MV-4-11 (cell line): ENCODE measurements around the gene ECM1.

Source experiments
- DNase-seq: peaks from one replicate; lab custom pipeline; 2025; lab: John Stamatoyannopoulos, UW

ECM1 gene

GRCh38 chr1:150512846-150513245 is 4.9 kb downstream of the ECM1 start:
- no peak for DNase-seq

- no peak for DNase-seq
Observed at GRCh38 chr1:150513351-150513791, 5.5 kb downstream of the ECM1 start.

- no peak for DNase-seq
Observed at GRCh38 chr1:150514260-150514659, 6.4 kb downstream of the ECM1 start.

- DNase-seq = no peak
Observed at GRCh38 chr1:150514913-150515327, 7.0 kb downstream of the ECM1 start.

GRCh38 chr1:150515328-150516049 is 7.6 kb downstream of the ECM1 start, which contains the start of gene FALEC:
Gene FALEC (plus strand): TSS chr1:150515752.
- peak; percentile 93 for DNase-seq

- no peak for DNase-seq
Observed at GRCh38 chr1:150516050-150516591, 8.2 kb downstream of the ECM1 start.

- DNase-seq = peak; percentile 37
Observed at GRCh38 chr1:150516616-150517015, 8.7 kb downstream of the ECM1 start.

- peak; percentile 49 for DNase-seq
Observed at GRCh38 chr1:150521196-150521968, 13.5 kb downstream of the ECM1 start.

- DNase-seq = no peak
Observed at GRCh38 chr1:150525348-150525747, 17.4 kb downstream of the ECM1 start.

GRCh38 chr1:150528196-150528595 is 20.3 kb downstream of the ECM1 start:
- no peak for DNase-seq

GRCh38 chr1:150529017-150529416 is 21.1 kb downstream of the ECM1 start:
- no peak for DNase-seq

GRCh38 chr1:150530491-150531159 is 22.7 kb downstream of the ECM1 start:
- DNase-seq = no peak

GRCh38 chr1:150532860-150533259 is 25.0 kb downstream of the ECM1 start:
- no peak for DNase-seq

- no peak for DNase-seq
Observed at GRCh38 chr1:150534002-150534401, 26.1 kb downstream of the ECM1 start.

- DNase-seq = no peak
Observed at GRCh38 chr1:150535511-150536287, 27.8 kb downstream of the ECM1 start.

GRCh38 chr1:150536836-150537731 is 29.2 kb downstream of the ECM1 start:
- no peak for DNase-seq

GRCh38 chr1:150537732-150538684 is 30.1 kb downstream of the ECM1 start:
- DNase-seq = no peak

- peak; percentile 29 for DNase-seq
Observed at GRCh38 chr1:150543500-150544143, 35.7 kb downstream of the ECM1 start.

GRCh38 chr1:150544204-150544603 is 36.3 kb downstream of the ECM1 start:
- no peak for DNase-seq
